GM13976 (cell line): ENCODE results near the gene NYAP2.

Experiments
- DNase-seq: peaks from one replicate; pipeline ENCODE4 v3.0.0; 2012; ENCODE audit warnings: low spot score
- in situ Hi-C: fragments of 300-500 bp; cut with MboI; formaldehyde crosslinking; loops from one replicate; pipeline ENCODE4 v1.12.0; 2022; ENCODE audit warnings: low sequenced_read_pairs, mixed read lengths, inconsistent platforms; ENCODE audit not compliant: unreplicated experiment
- TF ChIP-seq, protein P1 (sequence below): IDR thresholded peaks from 2 replicates; pipeline ENCODE4 v1.5.1; 2012; ENCODE audit warnings: borderline replicate concordance, mild to moderate bottlenecking; ENCODE audit not compliant: insufficient read depth; ENCODE audit errors: extremely low read depth, missing control alignments, control extremely low read depth

NYAP2 gene

DNA sequence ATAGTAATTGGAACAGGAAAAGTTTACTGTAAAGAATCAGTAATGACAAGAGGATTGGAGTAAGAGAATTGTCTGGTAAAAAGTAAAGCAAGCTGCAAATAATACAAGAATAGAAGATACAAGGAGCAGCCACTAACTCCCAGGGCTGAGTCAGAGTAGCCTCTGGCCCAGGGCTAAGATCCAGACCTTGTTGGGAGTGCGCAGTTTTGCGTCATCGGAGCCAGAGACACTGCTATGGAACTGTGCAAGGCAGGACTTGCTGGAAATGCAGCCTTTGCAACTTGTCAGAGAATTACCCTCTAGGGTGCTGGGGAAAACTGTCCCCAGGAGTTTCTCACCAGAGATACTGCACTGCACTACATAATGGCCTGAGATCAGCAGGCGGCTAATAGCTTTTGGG, 135.2 kb downstream of the NYAP2 start:
- in situ Hi-C loops, result no loop called here
- TF ChIP-seq, protein P1, sequence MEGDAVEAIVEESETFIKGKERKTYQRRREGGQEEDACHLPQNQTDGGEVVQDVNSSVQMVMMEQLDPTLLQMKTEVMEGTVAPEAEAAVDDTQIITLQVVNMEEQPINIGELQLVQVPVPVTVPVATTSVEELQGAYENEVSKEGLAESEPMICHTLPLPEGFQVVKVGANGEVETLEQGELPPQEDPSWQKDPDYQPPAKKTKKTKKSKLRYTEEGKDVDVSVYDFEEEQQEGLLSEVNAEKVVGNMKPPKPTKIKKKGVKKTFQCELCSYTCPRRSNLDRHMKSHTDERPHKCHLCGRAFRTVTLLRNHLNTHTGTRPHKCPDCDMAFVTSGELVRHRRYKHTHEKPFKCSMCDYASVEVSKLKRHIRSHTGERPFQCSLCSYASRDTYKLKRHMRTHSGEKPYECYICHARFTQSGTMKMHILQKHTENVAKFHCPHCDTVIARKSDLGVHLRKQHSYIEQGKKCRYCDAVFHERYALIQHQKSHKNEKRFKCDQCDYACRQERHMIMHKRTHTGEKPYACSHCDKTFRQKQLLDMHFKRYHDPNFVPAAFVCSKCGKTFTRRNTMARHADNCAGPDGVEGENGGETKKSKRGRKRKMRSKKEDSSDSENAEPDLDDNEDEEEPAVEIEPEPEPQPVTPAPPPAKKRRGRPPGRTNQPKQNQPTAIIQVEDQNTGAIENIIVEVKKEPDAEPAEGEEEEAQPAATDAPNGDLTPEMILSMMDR, result no peak
- no peak for DNase-seq

DNA sequence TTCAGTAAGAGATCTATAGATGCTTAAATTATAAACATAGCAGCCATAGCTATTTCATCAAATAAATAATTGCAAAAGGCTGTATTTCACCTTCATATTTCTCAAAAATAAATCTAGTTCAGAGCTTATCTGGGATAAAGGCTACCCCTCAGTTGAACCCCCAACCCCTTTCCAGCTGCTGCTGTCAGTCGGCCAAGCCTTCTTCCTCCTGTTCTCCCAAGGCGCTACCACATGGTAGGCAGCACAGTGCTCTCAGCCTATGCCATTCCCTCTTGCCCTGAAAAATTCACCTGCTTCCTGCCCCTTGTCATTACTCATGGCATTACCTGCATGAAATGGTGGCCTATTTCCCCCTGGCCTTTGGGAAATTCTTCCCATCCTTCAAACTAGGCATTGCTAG, 136.5 kb downstream of the NYAP2 start:
- in situ Hi-C loops, result no loop called here
- no peak for DNase-seq
- TF ChIP-seq, protein P1, result no peak

DNA sequence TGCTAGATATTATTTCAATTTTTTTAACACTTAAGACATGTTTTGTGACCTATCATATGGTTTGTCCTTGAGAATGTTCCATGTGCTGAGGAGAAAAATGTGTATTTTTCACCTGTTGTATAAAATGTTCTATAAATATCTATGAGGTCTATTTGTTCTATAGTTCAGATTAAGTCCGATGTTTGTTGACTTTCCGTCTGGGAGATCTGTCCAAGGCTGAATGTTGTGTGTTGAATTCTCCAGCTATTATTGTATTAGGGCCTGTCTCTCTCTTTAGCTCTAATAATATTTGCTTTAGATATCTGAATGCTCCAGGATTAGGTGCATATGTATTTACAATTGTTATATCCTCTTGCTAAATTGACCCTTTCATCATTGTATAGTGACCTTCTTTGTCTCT, 144.1 kb downstream of the NYAP2 start:
- TF ChIP-seq, protein P1, result no peak
- in situ Hi-C loops, result no loop called here
- DNase-seq, result no peak

DNA sequence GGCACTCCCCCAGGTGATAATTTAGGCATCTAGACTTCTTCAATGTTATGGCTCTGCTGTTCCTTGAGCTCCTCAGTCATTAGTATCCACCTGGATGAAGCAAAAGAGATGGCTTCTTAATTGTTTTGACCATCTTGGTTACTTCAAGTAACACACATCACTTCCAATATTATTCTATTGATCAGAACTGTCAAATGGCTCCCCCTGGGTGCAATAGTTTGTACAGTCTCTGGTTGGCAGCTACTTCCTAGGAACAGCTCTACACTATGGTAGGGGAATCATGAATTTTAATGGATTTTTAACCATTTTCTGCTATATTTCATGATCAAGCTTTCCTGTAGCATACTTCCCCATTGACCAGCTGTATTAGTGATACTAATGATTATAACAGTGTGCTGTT, 157.0 kb downstream of the NYAP2 start:
- no peak for DNase-seq
- in situ Hi-C loops, result no loop called here
- TF ChIP-seq, protein P1, result no peak

DNA sequence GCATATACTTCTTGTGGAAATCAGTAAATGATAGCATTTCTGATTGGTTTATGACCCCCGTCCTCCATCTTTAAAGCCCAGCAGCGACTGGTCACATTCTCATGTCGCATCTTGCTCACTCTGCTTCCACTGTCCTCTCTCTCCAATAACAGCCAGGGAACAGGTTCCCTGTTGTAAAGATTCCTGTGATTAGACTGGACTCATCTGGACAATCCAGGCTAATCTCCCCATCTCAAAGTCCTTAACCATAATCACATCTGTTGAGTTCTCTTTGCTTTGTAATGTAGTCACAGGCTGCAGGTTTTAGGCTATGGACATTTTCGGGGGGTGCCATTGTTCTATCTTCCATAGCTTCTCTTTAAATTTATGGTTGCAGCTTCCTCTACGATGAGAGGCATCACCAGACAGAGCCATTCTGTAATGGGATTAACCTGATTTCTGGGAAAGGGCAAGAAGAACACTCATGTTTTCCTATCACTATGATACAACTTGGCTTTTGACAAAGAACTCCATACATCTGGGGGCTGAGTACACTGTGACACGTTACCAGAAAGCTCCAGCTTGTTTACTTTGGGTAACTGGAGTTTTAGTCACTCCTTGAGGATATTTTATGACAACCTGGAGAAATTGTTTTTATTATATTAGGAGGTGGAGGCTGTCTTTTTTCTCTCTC, 159.0 kb downstream of the NYAP2 start:
- in situ Hi-C loops, result no loop called here
- TF ChIP-seq, protein P1, result no peak
- DNase-seq, result no peak

DNA sequence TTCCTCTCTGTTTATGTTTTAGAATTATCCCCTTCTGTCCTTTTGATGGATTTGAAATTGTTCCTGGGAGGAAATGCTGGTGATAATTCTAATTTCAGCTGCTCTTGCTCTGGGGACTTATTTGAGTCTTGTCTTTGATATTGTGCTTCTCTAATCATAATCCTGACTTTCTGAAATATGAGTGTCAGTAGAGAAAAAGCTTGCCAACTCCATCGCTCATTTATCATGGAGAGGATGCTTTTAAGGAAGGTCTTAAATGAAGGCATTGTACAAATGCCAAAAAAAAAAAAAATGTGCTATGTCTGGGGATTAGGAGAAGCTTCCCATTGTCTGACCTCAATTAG, 159.5 kb downstream of the NYAP2 start:
- in situ Hi-C loops, result no loop called here
- TF ChIP-seq, protein P1, result no peak
- DNase-seq, result no peak
